HCT116 (cell line): ENCODE measurements around the gene SPIB. TPM values are rescaled to one million over a fixed set of nuclear protein-coding genes. Genes with fewer than 3 reads are reported as not detected.
A peak's percentile ranks its signal among the peaks of the same experiment; 100 is the strongest.

ENCODE experiments used
- ATAC-seq: fragments of 200-7000 bp; cut with Tn5 transposase; 2 replicates; pipeline ENCODE4 v1.9.1; 2020; ENCODE audit warnings: mild to moderate bottlenecking, moderate library complexity
- BruUV-seq: library from RNA; stranded (reverse); fragments of 400-500 nt; replicated peaks from 2 replicates; lab custom pipeline; 2021; lab: Mats Ljungman, UMichigan
- CTCF ChIA-PET: fragments of 300-600 bp; sonication (Branson Sonifier 250); formaldehyde crosslinking; loops from one replicate; lab custom pipeline; 2021; ENCODE audit warnings: antibody characterized with exemption; lab: Charles Lee
- POLR2A ChIA-PET: fragments of 300-600, 350-600 bp; sonication (Branson Sonifier 250); formaldehyde crosslinking; loops from one replicate; lab custom pipeline; 2021; ENCODE audit warnings: antibody characterized with exemption; lab: Charles Lee
- RAD21 ChIA-PET, 2 experiments: fragments of 300-600 bp; sonication (Branson Sonifier 250); formaldehyde crosslinking; loops; one replicate each; lab custom pipeline; 2023; ENCODE audit warnings: low total read pairs in 2 of 2; ENCODE audit not compliant: uncharacterized antibody in 2 of 2, unreplicated experiment in 2 of 2, low non-redundant PET in 1 of 2; lab: Charles Lee
- DNase-seq: peaks from one replicate; pipeline ENCODE4 v3.0.0-alpha.2; 2010; ENCODE audit warnings: low read depth, low spot score
- H2AFZ ChIP-seq: fragments of 200-600 bp; shearing (Covaris generic), sonication (generic); 2 replicates; pipeline ENCODE4 v1.6.1; 2017; ENCODE audit warnings: low read depth, mixed run types, mixed read lengths, antibody characterized with exemption, low read length; ENCODE audit not compliant: poor library complexity, severe bottlenecking
- H3K27ac ChIP-seq: 2 replicates; pipeline ENCODE4 v1.5.1; 2012; ENCODE audit warnings: low read depth, low read length
- H3K27me3 ChIP-seq: fragments of 200-600 bp; sonication (generic); 2 replicates; pipeline ENCODE4 v1.6.1; 2016; ENCODE audit warnings: mixed run types, low read length, mixed read lengths; ENCODE audit not compliant: insufficient read depth
- H3K36me3 ChIP-seq, 2 experiments: fragments of 200-500 bp in 1 of 2; fragments of 200-600 bp in 1 of 2; sonication (Bioruptor generic) in 1 of 2; sonication (generic) in 1 of 2; 2 replicates each; pipeline versions ENCODE4 v1.5.1 to v1.6.1; 2014 to 2016; ENCODE audit warnings: low read length in 2 of 2, inconsistent platforms in 1 of 2, mixed read lengths in 1 of 2, mixed run types in 1 of 2; ENCODE audit not compliant: insufficient read depth in 2 of 2, control insufficient read depth in 1 of 2
- H3K4me1 ChIP-seq, 2 experiments: fragments of 200-600 bp in 1 of 2; sonication (generic) in 1 of 2; 2 replicates each; pipeline versions ENCODE4 v1.5.1 to v1.6.1; 2012 to 2017; ENCODE audit warnings: low read length in 2 of 2, inconsistent platforms in 1 of 2, mild to moderate bottlenecking in 1 of 2, mixed read lengths in 1 of 2, mixed run types in 1 of 2, moderate library complexity in 1 of 2; ENCODE audit not compliant: insufficient read depth in 2 of 2, control insufficient read depth in 1 of 2
- H3K4me2 ChIP-seq: fragments of 200-600 bp; sonication (generic); 2 replicates; pipeline ENCODE4 v1.6.1; 2017; ENCODE audit warnings: mixed run types, low read length, mixed read lengths
- H3K4me3 ChIP-seq, 2 experiments: fragments of 200-600 bp in 1 of 2; sonication (generic) in 1 of 2; replicated peaks in 1 of 2; 2 replicates each; pipeline ENCODE4 v1.5.1; 2011 to 2016; ENCODE audit warnings: low read length in 2 of 2, control low read depth in 1 of 2, low read depth in 1 of 2, mild to moderate bottlenecking in 1 of 2, mixed read lengths in 1 of 2, mixed run types in 1 of 2
- H3K79me2 ChIP-seq: fragments of 200-600 bp; sonication (generic); 2 replicates; pipeline ENCODE4 v1.6.1; 2017; ENCODE audit warnings: mild to moderate bottlenecking, mixed run types, low read length, moderate library complexity, mixed read lengths; ENCODE audit not compliant: insufficient read depth
- H3K9ac ChIP-seq: fragments of 200-600 bp; sonication (generic); 2 replicates; pipeline ENCODE4 v1.6.1; 2016; ENCODE audit warnings: low read length, mixed read lengths
- H3K9me2 ChIP-seq: fragments of 200-600 bp; sonication (generic), shearing (Covaris generic); 2 replicates; pipeline ENCODE4 v1.6.1; 2017; ENCODE audit warnings: mixed run types, mild to moderate bottlenecking, moderate library complexity; ENCODE audit not compliant: insufficient read depth
- H3K9me3 ChIP-seq, 2 experiments: fragments of 200-500 bp in 1 of 2; fragments of 200-600 bp in 1 of 2; sonication (Bioruptor generic) in 1 of 2; sonication (generic) in 1 of 2; 2 replicates each; pipeline ENCODE4 v1.6.1; 2014 to 2017; ENCODE audit warnings: low read length in 2 of 2, mixed read lengths in 2 of 2, inconsistent platforms in 1 of 2, low read depth in 1 of 2, mild to moderate bottlenecking in 1 of 2, mixed run types in 1 of 2, moderate library complexity in 1 of 2; ENCODE audit not compliant: control insufficient read depth in 1 of 2, insufficient read depth in 1 of 2
- H4K20me1 ChIP-seq: fragments of 200-600 bp; sonication (generic), shearing (Covaris generic); 2 replicates; pipeline ENCODE4 v1.6.1; 2017; ENCODE audit warnings: mixed run types, mild to moderate bottlenecking, moderate library complexity; ENCODE audit not compliant: insufficient read depth
- CBX3 ChIP-seq: IDR thresholded peaks from 2 replicates; pipeline ENCODE4 v1.6.1; 2012; ENCODE audit warnings: low read depth
- CEBPB ChIP-seq: IDR thresholded peaks from 2 replicates; pipeline ENCODE4 v1.6.1; 2012; ENCODE audit warnings: low read depth
- CTCF ChIP-seq, 3 experiments: fragments of 200-600 bp in 1 of 3; sonication (generic) in 1 of 3; IDR thresholded peaks in 2 of 3; conservative IDR thresholded peaks in 1 of 3; 2 replicates each; pipeline ENCODE4 v1.5.1; 2012 to 2017; ENCODE audit warnings: low read depth in 2 of 3, low read length in 2 of 3, antibody characterized with exemption in 1 of 3, borderline replicate concordance in 1 of 3, control low read depth in 1 of 3, mild to moderate bottlenecking in 1 of 3, mixed read lengths in 1 of 3, mixed run types in 1 of 3, moderate library complexity in 1 of 3; ENCODE audit not compliant: insufficient read depth in 1 of 3
- ELF1 ChIP-seq: IDR thresholded peaks from 2 replicates; pipeline ENCODE4 v1.6.1; 2012; ENCODE audit warnings: low read depth, borderline replicate concordance
- FOSL1 ChIP-seq: IDR thresholded peaks from 2 replicates; pipeline ENCODE4 v1.6.1; 2012; ENCODE audit warnings: low read depth
- JUND ChIP-seq: IDR thresholded peaks from 2 replicates; pipeline ENCODE4 v1.6.1; 2012
- POLR2A ChIP-seq: IDR thresholded peaks from 2 replicates; pipeline ENCODE4 v1.7.0; 2011; ENCODE audit warnings: borderline replicate concordance; ENCODE audit not compliant: insufficient read depth, insufficient read length; ENCODE audit errors: extremely low read depth
- POLR2AphosphoS5 ChIP-seq: IDR thresholded peaks from 2 replicates; pipeline ENCODE4 v1.6.1; 2011; ENCODE audit warnings: mild to moderate bottlenecking, low read depth, low read length, moderate library complexity
- RAD21 ChIP-seq: IDR thresholded peaks from 2 replicates; pipeline ENCODE4 v1.6.1; 2012; ENCODE audit warnings: low read depth, mild to moderate bottlenecking
- SP1 ChIP-seq: IDR thresholded peaks from 2 replicates; pipeline ENCODE4 v1.6.1; 2012; ENCODE audit warnings: low read depth
- TCF7L2 ChIP-seq: IDR thresholded peaks from 2 replicates; pipeline ENCODE4 v1.7.0; 2011; ENCODE audit warnings: borderline replicate concordance, inconsistent platforms; ENCODE audit not compliant: insufficient read depth, insufficient read length; ENCODE audit errors: extremely low read depth
- YY1 ChIP-seq: IDR thresholded peaks from 2 replicates; pipeline ENCODE4 v1.6.1; 2011; ENCODE audit warnings: low read length, low read depth, moderate library complexity, mild to moderate bottlenecking; ENCODE audit not compliant: insufficient replicate concordance; ENCODE audit errors: extremely low read depth
- ZBTB33 ChIP-seq: IDR thresholded peaks from 2 replicates; pipeline ENCODE4 v1.6.1; 2011; ENCODE audit warnings: mild to moderate bottlenecking, low read length, moderate library complexity; ENCODE audit not compliant: insufficient replicate concordance; ENCODE audit errors: extremely low read depth
- ZFX ChIP-seq: fragments of 450-650 bp; IDR thresholded peaks from 2 replicates; pipeline ENCODE4 v1.6.1; 2017
- intact Hi-C: fragments of 100-400 bp; cut with micrococcal nuclease; formaldehyde crosslinking; loops from 2 replicates; pipeline ENCODE4 v1.10.0; 2022
- total RNA-seq: library from RNA; stranded (reverse); gene quantifications from one replicate; pipeline ENCODE4 v1.2.1, GENCODE V29; 2021; ENCODE audit not compliant: unreplicated experiment

SPIB gene
- total RNA-seq, 1 experiment from 2014 or later, result 0.96 TPM

- Histone ChIP-seq H3K27ac (no peak overlapping the region; the same call in 1 of the 2 replicates), H2AFZ (no peak overlapping the region), H3K27me3 (no peaks in the 10 kb centered on the region), H3K4me3 (no peak overlapping the region), H3K79me2 (peaks cover 14% of the 10 kb centered on the region; the same call in 1 of the 2 replicates), H3K4me1 (peaks cover 7 to 17% of the 10 kb centered on the region in 2 experiments; a peak in 3 of 4 replicates), H4K20me1 (no peaks in the 10 kb centered on the region), H3K9me3 (no peaks in the 10 kb centered on the region), H3K36me3 (peaks cover 28 to 34% of the 10 kb centered on the region in 2 experiments), H3K9me2 (no peaks in the 10 kb centered on the region), H3K4me2 (no peak overlapping the region), H3K9ac (no peak overlapping the region)
- ATAC-seq, result no peak
- TF ChIP-seq CTCF (IDR thresholded peaks at IDR 0.05 in 2 of 3, conservative IDR thresholded peaks at IDR 0.05 in 1 of 3; ENCODE audit: borderline replicate concordance in 1 of 3, insufficient read depth in 1 of 3, low read depth in 2 of 3, low read length in 2 of 3) (no peak), ZFX (no peak), YY1 (no peak), CBX3 (no peak)
- ChIA-PET POLR2A (no interaction called here), RAD21 (no interaction called here), CTCF (no interaction called here)
- TSS peak; percentile 34 for BruUV-seq
- DNase-seq, result no peak
- intact Hi-C loops, result no loop called here
Measured at GRCh38 chr19:50378169-50378862, 40.4 kb upstream of the SPIB start.

GRCh38 chr19:50378863-50379236, 39.9 kb upstream of the SPIB start:
- no TSS peak for BruUV-seq
- H3K4me2 ChIP-seq, result no peak overlapping the region
- no peak for DNase-seq
- no peak overlapping the region; the same call in 1 of the 2 replicates for H3K27ac ChIP-seq
- ChIA-PET CTCF (no interaction called here), RAD21 (no interaction called here), POLR2A (no interaction called here)
- H3K27me3 ChIP-seq, result no peaks in the 10 kb centered on the region
- no peak overlapping the region for H2AFZ ChIP-seq
- H3K9ac ChIP-seq, result no peak overlapping the region
- intact Hi-C loops, result no loop called here
- no peak overlapping the region for H3K4me3 ChIP-seq
- H3K4me1 ChIP-seq, result peaks cover 9 to 22% of the 10 kb centered on the region in 2 experiments; a peak in 3 of 4 replicates
- H3K36me3 ChIP-seq, result peaks cover 28 to 34% of the 10 kb centered on the region in 2 experiments
- no peaks in the 10 kb centered on the region for H4K20me1 ChIP-seq
- peaks cover 14% of the 10 kb centered on the region; the same call in 1 of the 2 replicates for H3K79me2 ChIP-seq
- H3K9me3 ChIP-seq, result no peaks in the 10 kb centered on the region
- H3K9me2 ChIP-seq, result no peaks in the 10 kb centered on the region
- no peak for ATAC-seq
- no peak for TF ChIP-seq POLR2AphosphoS5
- TF ChIP-seq POLR2A, result no peak
- no peak for TF ChIP-seq YY1
- TF ChIP-seq CEBPB, result no peak
- no peak for TF ChIP-seq SP1
- no peak for TF ChIP-seq ELF1
- no peak for TF ChIP-seq ZBTB33
- TF ChIP-seq FOSL1, result no peak
- TF ChIP-seq TCF7L2, result no peak
- TF ChIP-seq JUND, result no peak
- no peak for TF ChIP-seq RAD21
- no peak for TF ChIP-seq ZFX
